HCT116 (cell line): ENCODE results near the gene CDC6. TPM values are rescaled to one million over a fixed set of nuclear protein-coding genes. Genes with fewer than 3 reads are reported as not detected.

Experiments
- ATAC-seq: fragments of 200-7000 bp; cut with Tn5 transposase; 2 replicates; pipeline ENCODE4 v1.9.1; 2020; ENCODE audit warnings: mild to moderate bottlenecking, moderate library complexity
- BruUV-seq: library from RNA; stranded (reverse); fragments of 400-500 nt; replicated peaks from 2 replicates; lab custom pipeline; 2021; lab: Mats Ljungman, UMichigan
- CTCF ChIA-PET: fragments of 300-600 bp; sonication (Branson Sonifier 250); formaldehyde crosslinking; loops from one replicate; lab custom pipeline; 2021; ENCODE audit warnings: antibody characterized with exemption; lab: Charles Lee
- POLR2A ChIA-PET: fragments of 300-600, 350-600 bp; sonication (Branson Sonifier 250); formaldehyde crosslinking; loops from one replicate; lab custom pipeline; 2021; ENCODE audit warnings: antibody characterized with exemption; lab: Charles Lee
- RAD21 ChIA-PET, 2 experiments: fragments of 300-600 bp; sonication (Branson Sonifier 250); formaldehyde crosslinking; loops; one replicate each; lab custom pipeline; 2023; ENCODE audit warnings: low total read pairs in 2 of 2; ENCODE audit not compliant: uncharacterized antibody in 2 of 2, unreplicated experiment in 2 of 2, low non-redundant PET in 1 of 2; lab: Charles Lee
- DNase-seq: peaks from one replicate; pipeline ENCODE4 v3.0.0-alpha.2; 2010; ENCODE audit warnings: low read depth, low spot score
- H2AFZ ChIP-seq: fragments of 200-600 bp; shearing (Covaris generic), sonication (generic); 2 replicates; pipeline ENCODE4 v1.6.1; 2017; ENCODE audit warnings: low read depth, mixed run types, mixed read lengths, antibody characterized with exemption, low read length; ENCODE audit not compliant: poor library complexity, severe bottlenecking
- H3K27ac ChIP-seq: 2 replicates; pipeline ENCODE4 v1.5.1; 2012; ENCODE audit warnings: low read depth, low read length
- H3K27me3 ChIP-seq: fragments of 200-600 bp; sonication (generic); 2 replicates; pipeline ENCODE4 v1.6.1; 2016; ENCODE audit warnings: mixed run types, low read length, mixed read lengths; ENCODE audit not compliant: insufficient read depth
- H3K36me3 ChIP-seq, 2 experiments: fragments of 200-500 bp in 1 of 2; fragments of 200-600 bp in 1 of 2; sonication (Bioruptor generic) in 1 of 2; sonication (generic) in 1 of 2; 2 replicates each; pipeline versions ENCODE4 v1.5.1 to v1.6.1; 2014 to 2016; ENCODE audit warnings: low read length in 2 of 2, inconsistent platforms in 1 of 2, mixed read lengths in 1 of 2, mixed run types in 1 of 2; ENCODE audit not compliant: insufficient read depth in 2 of 2, control insufficient read depth in 1 of 2
- H3K4me1 ChIP-seq, 2 experiments: fragments of 200-600 bp in 1 of 2; sonication (generic) in 1 of 2; 2 replicates each; pipeline versions ENCODE4 v1.5.1 to v1.6.1; 2012 to 2017; ENCODE audit warnings: low read length in 2 of 2, inconsistent platforms in 1 of 2, mild to moderate bottlenecking in 1 of 2, mixed read lengths in 1 of 2, mixed run types in 1 of 2, moderate library complexity in 1 of 2; ENCODE audit not compliant: insufficient read depth in 2 of 2, control insufficient read depth in 1 of 2
- H3K4me2 ChIP-seq: fragments of 200-600 bp; sonication (generic); 2 replicates; pipeline ENCODE4 v1.6.1; 2017; ENCODE audit warnings: mixed run types, low read length, mixed read lengths
- H3K4me3 ChIP-seq, 2 experiments: fragments of 200-600 bp in 1 of 2; sonication (generic) in 1 of 2; replicated peaks in 1 of 2; 2 replicates each; pipeline ENCODE4 v1.5.1; 2011 to 2016; ENCODE audit warnings: low read length in 2 of 2, control low read depth in 1 of 2, low read depth in 1 of 2, mild to moderate bottlenecking in 1 of 2, mixed read lengths in 1 of 2, mixed run types in 1 of 2
- H3K79me2 ChIP-seq: fragments of 200-600 bp; sonication (generic); 2 replicates; pipeline ENCODE4 v1.6.1; 2017; ENCODE audit warnings: mild to moderate bottlenecking, mixed run types, low read length, moderate library complexity, mixed read lengths; ENCODE audit not compliant: insufficient read depth
- H3K9ac ChIP-seq: fragments of 200-600 bp; sonication (generic); 2 replicates; pipeline ENCODE4 v1.6.1; 2016; ENCODE audit warnings: low read length, mixed read lengths
- H3K9me2 ChIP-seq: fragments of 200-600 bp; sonication (generic), shearing (Covaris generic); 2 replicates; pipeline ENCODE4 v1.6.1; 2017; ENCODE audit warnings: mixed run types, mild to moderate bottlenecking, moderate library complexity; ENCODE audit not compliant: insufficient read depth
- H3K9me3 ChIP-seq, 2 experiments: fragments of 200-500 bp in 1 of 2; fragments of 200-600 bp in 1 of 2; sonication (Bioruptor generic) in 1 of 2; sonication (generic) in 1 of 2; 2 replicates each; pipeline ENCODE4 v1.6.1; 2014 to 2017; ENCODE audit warnings: low read length in 2 of 2, mixed read lengths in 2 of 2, inconsistent platforms in 1 of 2, low read depth in 1 of 2, mild to moderate bottlenecking in 1 of 2, mixed run types in 1 of 2, moderate library complexity in 1 of 2; ENCODE audit not compliant: control insufficient read depth in 1 of 2, insufficient read depth in 1 of 2
- H4K20me1 ChIP-seq: fragments of 200-600 bp; sonication (generic), shearing (Covaris generic); 2 replicates; pipeline ENCODE4 v1.6.1; 2017; ENCODE audit warnings: mixed run types, mild to moderate bottlenecking, moderate library complexity; ENCODE audit not compliant: insufficient read depth
- CTCF ChIP-seq, 3 experiments: fragments of 200-600 bp in 1 of 3; sonication (generic) in 1 of 3; IDR thresholded peaks in 2 of 3; conservative IDR thresholded peaks in 1 of 3; 2 replicates each; pipeline ENCODE4 v1.5.1; 2012 to 2017; ENCODE audit warnings: low read depth in 2 of 3, low read length in 2 of 3, antibody characterized with exemption in 1 of 3, borderline replicate concordance in 1 of 3, control low read depth in 1 of 3, mild to moderate bottlenecking in 1 of 3, mixed read lengths in 1 of 3, mixed run types in 1 of 3, moderate library complexity in 1 of 3; ENCODE audit not compliant: insufficient read depth in 1 of 3
- EZH2 ChIP-seq: fragments of 200-600 bp; sonication (generic); IDR thresholded peaks from 2 replicates; pipeline ENCODE4 v1.6.1; 2017; ENCODE audit warnings: antibody characterized with exemption, mixed run types
- FOSL1 ChIP-seq: IDR thresholded peaks from 2 replicates; pipeline ENCODE4 v1.6.1; 2012; ENCODE audit warnings: low read depth
- POLR2A ChIP-seq: IDR thresholded peaks from 2 replicates; pipeline ENCODE4 v1.7.0; 2011; ENCODE audit warnings: borderline replicate concordance; ENCODE audit not compliant: insufficient read depth, insufficient read length; ENCODE audit errors: extremely low read depth
- YY1 ChIP-seq: IDR thresholded peaks from 2 replicates; pipeline ENCODE4 v1.6.1; 2011; ENCODE audit warnings: low read length, low read depth, moderate library complexity, mild to moderate bottlenecking; ENCODE audit not compliant: insufficient replicate concordance; ENCODE audit errors: extremely low read depth
- ZBTB33 ChIP-seq: IDR thresholded peaks from 2 replicates; pipeline ENCODE4 v1.6.1; 2011; ENCODE audit warnings: mild to moderate bottlenecking, low read length, moderate library complexity; ENCODE audit not compliant: insufficient replicate concordance; ENCODE audit errors: extremely low read depth
- intact Hi-C: fragments of 100-400 bp; cut with micrococcal nuclease; formaldehyde crosslinking; loops from 2 replicates; pipeline ENCODE4 v1.10.0; 2022
- total RNA-seq: library from RNA; stranded (reverse); gene quantifications from one replicate; pipeline ENCODE4 v1.2.1, GENCODE V29; 2021; ENCODE audit not compliant: unreplicated experiment

The CDC6 gene
- total RNA-seq, 1 experiment from 2014 or later, result 117 TPM

GRCh38 chr17:40350689-40351358 is 63.1 kb downstream of the CDC6 start:
- ATAC-seq, result no peak
- Histone ChIP-seq H3K79me2 (peaks cover 20% of the 10 kb centered on the region; the same call in 1 of the 2 replicates), H2AFZ (no peak overlapping the region), H3K27ac (no peak overlapping the region), H3K4me3 (no peak overlapping the region), H3K4me2 (no peak overlapping the region), H3K4me1 (peaks cover 4 to 5% of the 10 kb centered on the region in 2 experiments; a peak in 3 of 4 replicates), H3K9ac (no peak overlapping the region), H3K27me3 (no peaks in the 10 kb centered on the region), H3K9me2 (no peaks in the 10 kb centered on the region), H4K20me1 (no peaks in the 10 kb centered on the region), H3K9me3 (no peaks in the 10 kb centered on the region), H3K36me3 (peaks cover 6 to 20% of the 10 kb centered on the region in 2 experiments; a peak in 3 of 4 replicates)
- BruUV-seq, result no TSS peak
- no peak for DNase-seq
- intact Hi-C loops, result no loop called here
- CTCF ChIA-PET, result interaction anchor here (1.3 to 5.8 kb wide), 3 partner anchors 10 to 209 kb away, joined by 3 to 107 read pairs (median 3); partner anchors contain the start of gene RARA
- POLR2A ChIA-PET, result interaction anchor here (0.6 kb wide), 1 partner anchor 20 kb away, joined by 4 read pairs; no protein-coding TSS in a partner anchor
- RAD21 ChIA-PET, result no interaction called here
- TF ChIP-seq EZH2 (no peak), POLR2A (no peak), ZBTB33 (no peak), CTCF (IDR thresholded peaks at IDR 0.05 in 2 of 3, conservative IDR thresholded peaks at IDR 0.05 in 1 of 3; ENCODE audit: borderline replicate concordance in 1 of 3, insufficient read depth in 1 of 3, low read depth in 2 of 3, low read length in 2 of 3) (no peak), FOSL1 (no peak), YY1 (no peak)
